PC-9 (cell line): ENCODE results near the gene KCTD14.

Experiments
- CTCF ChIP-seq: fragments of 200-600 bp; sonication (generic); conservative IDR thresholded peaks from 2 replicates; pipeline ENCODE4 v1.6.1; 2017; ENCODE audit warnings: mixed run types, antibody characterized with exemption, mild to moderate bottlenecking, moderate library complexity
- EZH2 ChIP-seq: fragments of 200-600 bp; sonication (generic); IDR thresholded peaks from 2 replicates; pipeline ENCODE4 v1.8.0; 2017; ENCODE audit warnings: antibody characterized with exemption, low read depth

- TF ChIP-seq CTCF (no peak), EZH2 (no peak)
These were observed 7.6 kb upstream of the KCTD14 start for GRCh38 chr11:78030429-78031325.
